Measurements from ENCODE around the gene HBZ.
"Not testable (repeated sequence)": the region's sequence is repeated elsewhere in the genome, so short reads cannot be mapped to it uniquely, and the experiment has no call there.

Gene HBZ

DNA sequence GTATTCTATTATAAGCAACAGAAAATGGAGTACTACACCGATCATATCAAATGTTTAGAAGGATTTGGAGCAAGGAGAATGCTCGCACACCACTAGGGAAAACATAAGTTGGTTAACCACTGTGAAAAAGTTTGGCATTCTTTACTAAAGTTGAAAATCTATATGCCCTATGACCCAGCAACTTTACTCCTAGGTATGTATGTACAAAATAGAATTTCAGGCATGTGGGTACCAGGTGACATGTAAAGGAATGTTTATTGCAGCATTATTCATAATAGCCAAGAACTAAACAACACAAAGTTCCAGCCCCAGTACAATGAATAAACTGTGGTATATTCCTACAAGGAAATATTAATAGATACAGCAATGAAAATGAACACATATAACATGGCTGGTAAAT lies 5.8 kb upstream of the HBZ start:
- H3K4me3 ChIP-seq (ENCODE audit: low read length): no peak overlapping the region
- TF ChIP-seq, protein P1, sequence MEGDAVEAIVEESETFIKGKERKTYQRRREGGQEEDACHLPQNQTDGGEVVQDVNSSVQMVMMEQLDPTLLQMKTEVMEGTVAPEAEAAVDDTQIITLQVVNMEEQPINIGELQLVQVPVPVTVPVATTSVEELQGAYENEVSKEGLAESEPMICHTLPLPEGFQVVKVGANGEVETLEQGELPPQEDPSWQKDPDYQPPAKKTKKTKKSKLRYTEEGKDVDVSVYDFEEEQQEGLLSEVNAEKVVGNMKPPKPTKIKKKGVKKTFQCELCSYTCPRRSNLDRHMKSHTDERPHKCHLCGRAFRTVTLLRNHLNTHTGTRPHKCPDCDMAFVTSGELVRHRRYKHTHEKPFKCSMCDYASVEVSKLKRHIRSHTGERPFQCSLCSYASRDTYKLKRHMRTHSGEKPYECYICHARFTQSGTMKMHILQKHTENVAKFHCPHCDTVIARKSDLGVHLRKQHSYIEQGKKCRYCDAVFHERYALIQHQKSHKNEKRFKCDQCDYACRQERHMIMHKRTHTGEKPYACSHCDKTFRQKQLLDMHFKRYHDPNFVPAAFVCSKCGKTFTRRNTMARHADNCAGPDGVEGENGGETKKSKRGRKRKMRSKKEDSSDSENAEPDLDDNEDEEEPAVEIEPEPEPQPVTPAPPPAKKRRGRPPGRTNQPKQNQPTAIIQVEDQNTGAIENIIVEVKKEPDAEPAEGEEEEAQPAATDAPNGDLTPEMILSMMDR (conservative IDR thresholded peaks at IDR 0.05; ENCODE audit: low read depth, low read length): no peak
- DNase-seq (ENCODE audit: low read depth): no peak

DNA sequence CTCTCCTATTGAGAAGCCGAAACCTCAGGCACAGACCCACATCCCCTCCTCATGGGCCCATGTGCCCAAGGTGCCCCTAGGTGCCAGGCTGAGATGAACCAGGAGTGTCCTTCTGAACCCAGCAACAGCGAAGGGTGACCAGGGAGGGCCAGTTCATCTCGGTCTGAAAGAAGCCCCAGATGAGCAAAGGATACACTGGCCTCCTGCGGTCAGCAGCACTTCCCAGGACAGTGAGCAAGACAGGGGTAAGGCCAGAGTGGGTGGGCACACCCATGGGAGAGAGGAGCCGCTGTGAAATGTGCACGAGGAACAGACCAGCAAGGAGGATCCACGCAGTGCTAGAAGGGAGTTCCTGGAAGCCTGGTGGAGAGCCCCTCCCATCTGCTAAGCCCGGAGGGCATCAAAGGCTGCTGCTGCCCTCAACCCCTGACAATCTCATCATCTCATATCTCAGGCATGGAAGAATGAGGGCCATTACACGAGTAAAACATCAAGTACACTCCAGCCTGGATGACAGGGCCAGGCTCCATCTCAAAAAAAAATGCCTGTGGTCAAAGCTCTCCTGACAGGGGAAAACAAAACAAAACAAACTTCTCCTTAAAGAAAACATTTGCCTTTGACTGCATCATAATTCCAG lies 3.3 kb upstream of the HBZ start:
- TF ChIP-seq, protein P1 (conservative IDR thresholded peaks at IDR 0.05; ENCODE audit: low read depth, low read length): no peak
- no peak overlapping the region for H3K4me3 ChIP-seq (ENCODE audit: low read length)
- DNase-seq (ENCODE audit: low read depth): no peak

DNA sequence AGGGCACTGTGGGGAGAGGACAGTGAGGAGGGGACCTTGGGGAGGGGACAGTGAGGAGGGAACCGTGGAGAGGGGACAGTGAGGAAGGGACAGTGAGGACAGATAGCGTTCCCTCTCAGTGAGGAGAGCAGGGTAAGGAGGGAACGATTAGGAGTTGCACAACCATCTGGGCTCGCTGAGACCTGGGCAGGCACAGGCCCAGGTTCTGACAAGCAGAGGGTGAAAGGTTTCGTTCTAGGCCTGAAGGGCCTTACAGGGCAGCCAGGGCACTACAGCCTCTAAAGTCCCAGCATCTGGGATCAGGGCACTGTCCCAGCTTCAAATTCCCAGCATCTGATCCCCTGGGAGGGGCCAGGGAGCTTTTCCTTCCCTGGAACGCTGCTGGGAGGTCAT lies 681 bp downstream of the HBZ start:
- not testable (repeated sequence) for H3K4me3 ChIP-seq (ENCODE audit: low read length)

DNA sequence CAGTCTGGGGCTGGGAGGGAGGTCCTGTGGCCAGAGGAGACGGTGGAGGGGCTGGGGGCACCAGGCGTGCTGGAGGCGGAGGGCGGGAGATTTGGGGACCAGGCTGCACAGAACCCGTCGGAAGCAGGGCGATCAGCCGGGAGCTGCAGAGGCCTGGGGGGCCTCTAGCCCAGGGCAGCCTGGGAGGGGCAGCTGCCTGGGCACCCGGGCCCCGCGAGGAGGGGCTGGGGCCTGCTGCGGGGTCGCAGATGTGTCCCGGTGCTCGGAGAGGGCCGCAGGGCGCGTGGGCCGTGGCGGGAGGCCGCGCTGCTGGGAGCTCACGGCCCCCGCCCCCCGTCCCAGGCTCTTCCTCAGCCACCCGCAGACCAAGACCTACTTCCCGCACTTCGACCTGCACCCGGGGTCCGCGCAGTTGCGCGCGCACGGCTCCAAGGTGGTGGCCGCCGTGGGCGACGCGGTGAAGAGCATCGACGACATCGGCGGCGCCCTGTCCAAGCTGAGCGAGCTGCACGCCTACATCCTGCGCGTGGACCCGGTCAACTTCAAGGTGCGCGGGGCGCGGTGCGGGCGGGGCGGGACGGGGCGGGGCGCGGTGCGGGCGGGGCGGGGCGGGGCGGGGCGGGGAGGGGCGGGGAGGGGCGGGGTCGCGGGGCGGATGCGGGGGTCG lies 1.2 kb downstream of the HBZ start:
- not testable (repeated sequence) for DNase-seq (ENCODE audit: low read depth); H3K4me3 ChIP-seq (ENCODE audit: low read length)

More for the DNA sequence above, 681 bp downstream of the HBZ start:
- DNase-seq (ENCODE audit: low read depth): not testable (repeated sequence)

DNA sequence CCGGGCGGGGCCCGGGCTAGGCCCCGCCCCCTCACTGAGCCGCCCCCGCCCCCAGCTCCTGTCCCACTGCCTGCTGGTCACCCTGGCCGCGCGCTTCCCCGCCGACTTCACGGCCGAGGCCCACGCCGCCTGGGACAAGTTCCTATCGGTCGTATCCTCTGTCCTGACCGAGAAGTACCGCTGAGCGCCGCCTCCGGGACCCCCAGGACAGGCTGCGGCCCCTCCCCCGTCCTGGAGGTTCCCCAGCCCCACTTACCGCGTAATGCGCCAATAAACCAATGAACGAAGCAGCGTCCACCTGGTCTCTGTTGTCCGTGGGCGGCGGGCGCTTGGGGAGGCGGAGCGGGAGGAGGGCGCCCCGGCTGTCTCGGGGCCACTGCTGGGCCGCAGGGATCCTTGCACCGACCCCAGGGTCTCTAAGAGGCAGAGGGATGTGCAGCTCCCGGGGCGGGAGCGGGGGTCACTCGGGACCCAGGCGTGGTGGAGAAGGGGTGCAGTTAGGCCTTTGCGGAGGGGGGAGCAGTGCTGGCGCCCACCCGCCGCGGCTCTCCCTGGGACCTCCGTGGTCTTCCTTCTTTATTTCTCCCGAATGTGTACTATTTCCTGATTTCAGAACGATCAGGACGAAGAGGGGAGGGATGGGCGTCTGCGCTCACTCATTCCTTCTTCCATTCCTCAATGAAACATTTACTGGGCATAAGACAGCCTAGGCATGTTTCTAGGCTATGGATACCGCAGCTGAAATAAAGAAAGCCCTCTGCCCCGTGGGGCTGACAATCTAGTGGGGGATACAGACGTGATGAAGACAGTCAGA lies 2.0 kb downstream of the HBZ start:
- TF ChIP-seq, protein P1 (conservative IDR thresholded peaks at IDR 0.05; ENCODE audit: low read depth, low read length): no peak
- peak overlapping the region; percentile 43 for H3K4me3 ChIP-seq (ENCODE audit: low read length)
- no peak for DNase-seq (ENCODE audit: low read depth)

DNA sequence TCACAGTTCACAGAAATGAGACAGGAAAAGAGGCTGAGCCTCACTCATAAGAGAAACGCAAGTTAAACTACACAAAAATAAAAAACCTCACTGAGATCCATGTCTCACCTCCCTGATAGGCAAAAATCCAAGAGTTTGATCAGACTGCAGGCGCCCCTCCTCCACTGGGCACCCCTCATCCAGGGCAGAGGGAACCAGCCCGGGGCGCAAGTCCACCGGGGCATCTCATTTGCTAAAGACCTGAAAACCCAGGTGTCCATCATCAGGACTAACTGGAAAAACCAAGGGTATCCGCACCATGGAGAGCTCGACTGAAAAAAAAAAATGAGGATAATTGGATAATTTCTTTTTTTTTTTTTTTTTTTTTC lies 2.6 kb downstream of the HBZ start:
- TF ChIP-seq, protein P1 (conservative IDR thresholded peaks at IDR 0.05; ENCODE audit: low read depth, low read length): no peak
- H3K4me3 ChIP-seq (ENCODE audit: low read length): peak overlapping the region; percentile 43
- DNase-seq (ENCODE audit: low read depth): no peak

DNA sequence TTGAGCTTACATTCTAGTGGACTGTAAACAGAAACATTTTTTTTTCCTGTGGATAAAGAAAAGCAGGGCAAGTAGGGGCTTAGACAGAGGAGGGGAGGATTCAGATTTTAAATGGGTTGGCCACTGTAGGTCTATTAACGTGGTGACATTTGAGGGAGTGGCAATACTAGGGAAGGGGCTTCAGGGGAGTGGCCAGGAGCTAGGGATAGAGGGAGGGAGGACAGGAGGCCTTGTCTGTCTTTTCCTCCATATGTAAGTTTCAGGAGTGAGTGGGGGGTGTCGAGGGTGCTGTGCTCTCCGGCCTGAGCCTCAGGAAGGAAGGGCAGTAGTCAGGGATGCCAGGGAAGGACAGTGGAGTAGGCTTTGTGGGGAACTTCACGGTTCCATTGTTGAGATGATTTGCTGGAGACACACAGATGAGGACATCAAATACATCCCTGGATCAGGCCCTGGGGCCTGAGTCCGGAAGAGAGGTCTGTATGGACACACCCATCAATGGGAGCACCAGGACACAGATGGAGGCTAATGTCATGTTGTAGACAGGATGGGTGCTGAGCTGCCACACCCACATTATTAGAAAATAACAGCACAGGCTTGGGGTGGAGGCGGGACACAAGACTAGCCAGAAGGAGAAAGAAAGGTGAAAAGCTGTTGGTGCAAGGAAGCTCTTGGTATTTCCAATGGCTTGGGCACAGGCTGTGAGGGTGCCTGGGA lies 6.8 kb downstream of the HBZ start:
- no peak overlapping the region for H3K4me3 ChIP-seq (ENCODE audit: low read length)
- TF ChIP-seq, protein P1 (conservative IDR thresholded peaks at IDR 0.05; ENCODE audit: low read depth, low read length): no peak
- no peak for DNase-seq (ENCODE audit: low read depth)

DNA sequence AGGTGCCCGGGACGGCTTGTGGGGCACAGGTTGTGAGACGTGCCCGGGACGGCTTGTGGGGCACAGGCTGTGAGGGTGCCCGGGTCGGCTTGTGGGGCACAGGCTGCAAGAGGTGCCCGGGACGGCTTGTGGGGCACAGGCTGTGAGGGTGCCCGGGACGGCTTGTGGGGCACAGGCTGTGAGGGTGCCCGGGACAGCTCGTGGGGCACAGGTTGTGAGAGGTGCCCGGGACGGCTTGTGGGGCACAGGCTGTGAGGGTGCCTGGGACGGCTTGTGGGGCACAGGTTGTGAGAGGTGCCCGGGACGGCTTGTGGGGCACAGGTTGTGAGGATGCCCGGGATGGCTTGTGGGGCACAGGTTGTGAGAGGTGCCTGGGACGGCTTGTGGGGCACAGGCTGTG lies 7.8 kb downstream of the HBZ start:
- DNase-seq (ENCODE audit: low read depth); H3K4me3 ChIP-seq (ENCODE audit: low read length): not testable (repeated sequence)
